DND-41 (cell line): ENCODE results near the gene TNFAIP2.

Source experiments
- ATAC-seq: fragments of 200-7000 bp; cut with Tn5 transposase; 3 replicates; pipeline ENCODE4 v1.9.1; 2021; ENCODE audit warnings: low read depth; ENCODE audit not compliant: insufficient read depth
- DNase-seq: peaks from one replicate; pipeline ENCODE4 v3.0.0-alpha.2; 2020
- H2AFZ ChIP-seq: 2 replicates; pipeline ENCODE4 v1.6.0; 2012; ENCODE audit warnings: low read depth, low read length
- H3K27ac ChIP-seq: 2 replicates; pipeline ENCODE4 v1.5.1; 2012; ENCODE audit warnings: low read length, inconsistent platforms
- H3K27me3 ChIP-seq: fragments of 200-600 bp; sonication (generic); 2 replicates; pipeline ENCODE4 v1.6.0; 2012; ENCODE audit warnings: low read length, mild to moderate bottlenecking, inconsistent platforms; ENCODE audit not compliant: insufficient read depth, poor library complexity
- H3K36me3 ChIP-seq: 2 replicates; pipeline ENCODE4 v1.5.1; 2012; ENCODE audit warnings: low read length, inconsistent platforms; ENCODE audit not compliant: insufficient read depth
- H3K4me1 ChIP-seq: 2 replicates; pipeline ENCODE4 v1.5.1; 2012; ENCODE audit warnings: mild to moderate bottlenecking, low read length; ENCODE audit not compliant: insufficient read depth
- H3K4me2 ChIP-seq: 2 replicates; pipeline ENCODE4 v1.6.0; 2012; ENCODE audit warnings: mild to moderate bottlenecking, moderate library complexity, low read length, inconsistent platforms; ENCODE audit not compliant: insufficient read depth
- H3K4me3 ChIP-seq, 2 experiments: fragments of 200-600 bp in 1 of 2; shearing (Covaris generic) in 1 of 2; 2 replicates each; pipeline ENCODE4 v1.5.1; 2012 to 2016; ENCODE audit warnings: inconsistent platforms in 2 of 2, low read length in 2 of 2, mild to moderate bottlenecking in 2 of 2, low read depth in 1 of 2, moderate library complexity in 1 of 2
- H3K79me2 ChIP-seq: 2 replicates; pipeline ENCODE4 v1.6.0; 2012; ENCODE audit warnings: low read length, inconsistent platforms; ENCODE audit not compliant: insufficient read depth
- H3K9ac ChIP-seq: 2 replicates; pipeline ENCODE4 v1.6.0; 2012; ENCODE audit warnings: low read depth, mild to moderate bottlenecking, inconsistent platforms, low read length, moderate library complexity
- H3K9me3 ChIP-seq: 2 replicates; pipeline ENCODE4 v1.5.1; 2012; ENCODE audit warnings: low read length, moderate library complexity, mild to moderate bottlenecking, inconsistent platforms; ENCODE audit not compliant: insufficient read depth, severe bottlenecking
- H4K20me1 ChIP-seq: 2 replicates; pipeline ENCODE4 v1.6.0; 2012; ENCODE audit warnings: low read length; ENCODE audit not compliant: insufficient read depth
- CTCF ChIP-seq: IDR thresholded peaks from 2 replicates; pipeline ENCODE4 v1.5.1; 2012; ENCODE audit warnings: borderline replicate concordance, low read length, moderate library complexity, mild to moderate bottlenecking; ENCODE audit not compliant: poor library complexity, severe bottlenecking; ENCODE audit errors: extremely low read depth
- EZH2 ChIP-seq: IDR thresholded peaks from 3 replicates; pipeline ENCODE4 v1.6.1; 2012; ENCODE audit warnings: borderline replicate concordance, low read depth, mild to moderate bottlenecking, moderate library complexity, low read length, inconsistent platforms; ENCODE audit not compliant: severe bottlenecking

The TNFAIP2 gene

DNA sequence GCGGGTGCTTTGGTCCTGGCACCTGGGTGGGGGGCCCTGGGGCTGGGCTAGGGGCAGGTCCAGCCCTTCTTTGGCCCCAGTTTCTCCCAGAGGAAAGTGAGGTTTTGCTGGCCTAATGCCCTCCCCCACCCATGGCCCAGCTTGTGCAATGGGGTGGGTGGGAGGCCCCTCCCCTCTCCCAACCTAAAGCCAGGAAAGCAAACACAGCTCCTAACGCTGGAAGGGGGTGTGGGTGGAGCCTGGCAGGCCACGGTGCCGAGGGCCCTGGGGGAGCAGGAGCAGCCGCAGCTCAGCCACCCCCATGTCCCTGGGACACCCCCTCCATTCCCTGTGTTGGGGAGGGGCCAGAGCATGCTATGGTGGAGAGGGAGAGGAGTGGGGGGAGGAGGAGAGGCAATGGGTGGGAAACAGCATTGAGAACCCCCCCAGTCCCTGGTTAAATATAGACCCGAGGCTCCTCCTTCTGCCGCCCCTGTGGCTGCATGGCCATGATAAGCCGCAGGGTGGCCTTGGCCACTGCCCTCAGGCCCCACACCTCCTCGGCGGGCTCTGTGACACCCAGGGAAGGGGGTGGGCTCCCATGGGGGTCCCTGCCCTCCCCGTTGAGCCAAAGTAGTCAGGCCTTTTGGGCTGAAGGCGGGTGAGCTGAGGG is 24.1 kb upstream of the TNFAIP2 start:
- TF ChIP-seq CTCF (no peak), EZH2 (no peak)
- Histone ChIP-seq H3K79me2 (no peaks in the 10 kb centered on the region), H3K27ac (no peak overlapping the region), H3K27me3 (no peaks in the 10 kb centered on the region), H3K4me1 (no peaks in the 10 kb centered on the region), H3K4me3 (no peak overlapping the region), H3K9me3 (no peaks in the 10 kb centered on the region), H3K4me2 (no peak overlapping the region), H2AFZ (no peak overlapping the region), H4K20me1 (no peaks in the 10 kb centered on the region), H3K9ac (no peak overlapping the region), H3K36me3 (no peaks in the 10 kb centered on the region)
- DNase-seq (no peak), ATAC-seq (no peak)

DNA sequence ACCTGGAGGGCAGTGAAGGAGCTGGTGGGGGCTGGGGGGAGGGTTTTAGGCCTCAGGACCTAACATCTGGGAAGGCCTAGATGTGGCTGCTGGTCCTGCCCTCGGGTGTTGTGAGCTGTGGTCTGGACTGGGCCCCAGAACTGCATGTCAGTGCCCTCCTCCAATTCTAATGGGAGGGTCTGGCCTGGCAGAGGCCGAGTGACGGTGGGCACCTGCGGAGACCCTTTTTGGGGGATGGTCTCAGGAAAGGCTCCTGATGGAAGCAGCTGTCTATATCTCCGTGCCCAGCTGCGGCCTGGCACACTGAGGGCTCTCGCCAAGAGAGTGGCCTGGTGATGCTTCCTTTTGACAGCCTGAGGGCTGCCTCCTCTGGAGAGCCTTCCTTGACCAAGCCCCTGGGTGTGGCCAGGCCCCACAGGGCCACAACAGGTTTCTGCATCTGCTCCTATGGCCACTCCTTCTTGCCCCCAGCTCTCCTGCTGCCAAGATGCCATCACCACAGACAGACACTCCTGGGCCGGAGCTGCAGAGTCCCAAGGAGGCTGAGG is 23.5 kb upstream of the TNFAIP2 start:
- Histone ChIP-seq H4K20me1 (no peaks in the 10 kb centered on the region), H3K9me3 (no peaks in the 10 kb centered on the region), H3K27ac (no peak overlapping the region), H3K4me3 (no peak overlapping the region), H3K4me1 (no peaks in the 10 kb centered on the region), H3K36me3 (no peaks in the 10 kb centered on the region), H3K4me2 (no peak overlapping the region), H3K27me3 (no peaks in the 10 kb centered on the region), H3K79me2 (no peaks in the 10 kb centered on the region), H2AFZ (no peak overlapping the region), H3K9ac (no peak overlapping the region)
- TF ChIP-seq EZH2 (no peak), CTCF (no peak)
- DNase-seq (no peak), ATAC-seq (no peak)

GRCh38 chr14:103100281-103101121 is 22.8 kb upstream of the TNFAIP2 start:
- Histone ChIP-seq H3K4me1 (peaks cover 5% of the 10 kb centered on the region), H3K4me2 (no peak overlapping the region)

More at GRCh38 chr14:103100281-103101121, 22.8 kb upstream of the TNFAIP2 start:
- H3K27ac ChIP-seq = no peak overlapping the region
- no peaks in the 10 kb centered on the region for H3K27me3 ChIP-seq
- H3K9me3 ChIP-seq = no peaks in the 10 kb centered on the region
- H3K4me3 ChIP-seq = no peak overlapping the region
- H3K79me2 ChIP-seq = no peaks in the 10 kb centered on the region
- H4K20me1 ChIP-seq = no peaks in the 10 kb centered on the region
- DNase-seq (no peak), ATAC-seq (no peak)
- no peaks in the 10 kb centered on the region for H3K36me3 ChIP-seq
- TF ChIP-seq EZH2 (no peak), CTCF (no peak)
- H2AFZ ChIP-seq = no peak overlapping the region
- no peak overlapping the region for H3K9ac ChIP-seq
